ENCODE measurements around the gene VSIG10L. TPM values are rescaled to one million over a fixed set of nuclear protein-coding genes. Genes with fewer than 3 reads are reported as not detected.

The VSIG10L gene
- total RNA-seq, 1 donor from 2014 or later: 4.2 TPM

- Mint-ChIP-seq H3K27me3 (ENCODE audit: low read depth, unreplicated experiment) (peaks cover 17% of the 10 kb centered on the region), H3K9me3 (ENCODE audit: unreplicated experiment) (peaks cover 3% of the 10 kb centered on the region), H3K27ac (ENCODE audit: unreplicated experiment) (no peak overlapping the region), H3K4me1 (ENCODE audit: low read depth, unreplicated experiment) (no peaks in the 10 kb centered on the region), H3K4me3 (ENCODE audit: unreplicated experiment) (no peak overlapping the region), H3K36me3 (ENCODE audit: low read depth, unreplicated experiment) (no peaks in the 10 kb centered on the region)
- Histone ChIP-seq H3K27ac (ENCODE audit: low read depth, low read length) (no peak overlapping the region), H3K79me2 (ENCODE audit: insufficient read depth, low read length) (no peaks in the 10 kb centered on the region), H3K9ac (ENCODE audit: low read length) (no peak overlapping the region), H3K9me3 (ENCODE audit: insufficient read depth, low read depth, low read length) (peaks cover 4% of the 10 kb centered on the region), H4K20me1 (ENCODE audit: insufficient read depth, low read length) (no peaks in the 10 kb centered on the region), H3K36me3 (ENCODE audit: insufficient read depth, low read length) (no peaks in the 10 kb centered on the region), H3K4me2 (ENCODE audit: low read length) (no peak overlapping the region), H3K4me3 (ENCODE audit: insufficient read depth, low read depth, low read length) (no peak overlapping the region), H3K4me1 (ENCODE audit: insufficient read depth, low read length) (no peaks in the 10 kb centered on the region), H2AFZ (ENCODE audit: low read depth, low read length) (no peak overlapping the region), H3K27me3 (ENCODE audit: insufficient read depth, low read length) (no peaks in the 10 kb centered on the region)
- TF ChIP-seq CTCF (IDR thresholded peaks at IDR 0.05; ENCODE audit: insufficient read depth, low read depth, low read length) (no peak), EZH2 (IDR thresholded peaks at IDR 0.05; ENCODE audit: insufficient read depth, low read length) (no peak)
- FAIRE-seq: no peak
- DNase-seq (ENCODE audit: low read depth): no peak
These were observed 47.5 kb downstream of the VSIG10L start for GRCh38 chr19:51294211-51294976.

- Histone ChIP-seq H3K27me3 (ENCODE audit: insufficient read depth, low read length) (no peaks in the 10 kb centered on the region), H2AFZ (ENCODE audit: low read depth, low read length) (no peak overlapping the region), H3K36me3 (ENCODE audit: insufficient read depth, low read length) (no peaks in the 10 kb centered on the region), H4K20me1 (ENCODE audit: insufficient read depth, low read length) (no peaks in the 10 kb centered on the region), H3K4me1 (ENCODE audit: insufficient read depth, low read length) (no peaks in the 10 kb centered on the region), H3K4me3 (ENCODE audit: insufficient read depth, low read depth, low read length) (no peak overlapping the region), H3K4me2 (ENCODE audit: low read length) (no peak overlapping the region), H3K27ac (ENCODE audit: low read depth, low read length) (no peak overlapping the region), H3K9ac (ENCODE audit: low read length) (no peak overlapping the region), H3K9me3 (ENCODE audit: insufficient read depth, low read depth, low read length) (peaks cover 4% of the 10 kb centered on the region), H3K79me2 (ENCODE audit: insufficient read depth, low read length) (no peaks in the 10 kb centered on the region)
- Mint-ChIP-seq H3K27ac (ENCODE audit: unreplicated experiment) (no peak overlapping the region), H3K4me1 (ENCODE audit: low read depth, unreplicated experiment) (no peaks in the 10 kb centered on the region), H3K9me3 (ENCODE audit: unreplicated experiment) (peaks cover 3% of the 10 kb centered on the region), H3K36me3 (ENCODE audit: low read depth, unreplicated experiment) (no peaks in the 10 kb centered on the region), H3K4me3 (ENCODE audit: unreplicated experiment) (no peak overlapping the region), H3K27me3 (ENCODE audit: low read depth, unreplicated experiment) (peaks cover 17% of the 10 kb centered on the region)
- no peak for FAIRE-seq
- DNase-seq (ENCODE audit: low read depth): no peak
- no peak for TF ChIP-seq EZH2 (IDR thresholded peaks at IDR 0.05; ENCODE audit: insufficient read depth, low read length)
- TF ChIP-seq CTCF (IDR thresholded peaks at IDR 0.05; ENCODE audit: insufficient read depth, low read depth, low read length): no peak
These were observed 48.2 kb downstream of the VSIG10L start for GRCh38 chr19:51293571-51294210.

- no peak overlapping the region for H3K27ac ChIP-seq (ENCODE audit: low read depth, low read length)
- no peak overlapping the region for H3K4me3 ChIP-seq (ENCODE audit: insufficient read depth, low read depth, low read length)
- no peaks in the 10 kb centered on the region for H3K4me1 ChIP-seq (ENCODE audit: insufficient read depth, low read length)
- H3K9ac ChIP-seq (ENCODE audit: low read length): no peak overlapping the region
- Mint-ChIP-seq H3K4me1 (ENCODE audit: low read depth, unreplicated experiment) (no peaks in the 10 kb centered on the region), H3K27ac (ENCODE audit: unreplicated experiment) (no peak overlapping the region), H3K4me3 (ENCODE audit: unreplicated experiment) (no peak overlapping the region), H3K9me3 (ENCODE audit: unreplicated experiment) (peaks cover 3% of the 10 kb centered on the region), H3K36me3 (ENCODE audit: low read depth, unreplicated experiment) (no peaks in the 10 kb centered on the region), H3K27me3 (ENCODE audit: low read depth, unreplicated experiment) (peaks cover 17% of the 10 kb centered on the region)
- H2AFZ ChIP-seq (ENCODE audit: low read depth, low read length): no peak overlapping the region
- no peaks in the 10 kb centered on the region for H3K27me3 ChIP-seq (ENCODE audit: insufficient read depth, low read length)
- H4K20me1 ChIP-seq (ENCODE audit: insufficient read depth, low read length): no peaks in the 10 kb centered on the region
- H3K4me2 ChIP-seq (ENCODE audit: low read length): no peak overlapping the region
- FAIRE-seq (no peak), DNase-seq (ENCODE audit: low read depth) (no peak)
- H3K36me3 ChIP-seq (ENCODE audit: insufficient read depth, low read length): no peaks in the 10 kb centered on the region
- H3K79me2 ChIP-seq (ENCODE audit: insufficient read depth, low read length): no peaks in the 10 kb centered on the region
- peaks cover 4% of the 10 kb centered on the region for H3K9me3 ChIP-seq (ENCODE audit: insufficient read depth, low read depth, low read length)
- TF ChIP-seq CTCF (IDR thresholded peaks at IDR 0.05; ENCODE audit: insufficient read depth, low read depth, low read length): no peak
- no peak for TF ChIP-seq EZH2 (IDR thresholded peaks at IDR 0.05; ENCODE audit: insufficient read depth, low read length)
These were observed 49.0 kb downstream of the VSIG10L start for GRCh38 chr19:51292971-51293370.

Data from astrocyte (in vitro differentiated cells and primary cell).